ENCODE measurements around the gene KREMEN1.

Gene KREMEN1

GRCh38 chr22:29152954-29153719 is 80.3 kb downstream of the KREMEN1 start:
- peak; percentile 18 for DNase-seq

DNA sequence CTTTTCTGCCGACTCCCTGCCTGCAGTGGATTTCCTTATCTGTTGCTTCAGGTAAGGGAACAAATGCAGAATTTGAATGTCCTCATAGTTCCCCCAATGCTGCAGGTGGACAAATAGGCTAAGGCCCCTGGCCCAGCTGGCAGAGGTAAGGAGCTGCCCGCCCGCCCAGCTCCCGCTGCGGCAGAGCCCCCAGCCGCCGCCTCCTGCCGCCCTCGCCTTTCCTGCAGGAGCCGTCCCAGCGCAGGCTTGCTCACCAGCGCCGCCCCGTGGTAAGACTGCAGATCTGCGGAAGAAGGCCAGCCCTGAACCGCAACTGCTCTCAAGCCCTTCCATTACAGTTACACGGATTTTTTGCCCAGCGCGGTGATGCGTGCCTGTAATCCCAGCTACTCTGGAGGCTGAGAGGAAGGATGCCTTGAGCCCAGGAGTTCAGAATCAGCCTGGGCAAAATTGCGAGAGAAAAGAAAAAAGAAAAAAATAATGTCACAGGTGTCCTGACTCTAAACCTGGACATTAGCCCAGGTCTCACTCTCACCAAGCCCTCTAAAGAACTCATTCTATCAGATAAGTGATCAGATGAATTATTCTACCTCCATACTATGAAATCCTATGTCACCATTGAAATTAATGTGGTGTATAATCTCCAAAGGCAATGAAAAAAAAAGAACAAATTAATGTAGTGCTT is 81.7 kb downstream of the KREMEN1 start:
- peak; percentile 53 for DNase-seq

DNA sequence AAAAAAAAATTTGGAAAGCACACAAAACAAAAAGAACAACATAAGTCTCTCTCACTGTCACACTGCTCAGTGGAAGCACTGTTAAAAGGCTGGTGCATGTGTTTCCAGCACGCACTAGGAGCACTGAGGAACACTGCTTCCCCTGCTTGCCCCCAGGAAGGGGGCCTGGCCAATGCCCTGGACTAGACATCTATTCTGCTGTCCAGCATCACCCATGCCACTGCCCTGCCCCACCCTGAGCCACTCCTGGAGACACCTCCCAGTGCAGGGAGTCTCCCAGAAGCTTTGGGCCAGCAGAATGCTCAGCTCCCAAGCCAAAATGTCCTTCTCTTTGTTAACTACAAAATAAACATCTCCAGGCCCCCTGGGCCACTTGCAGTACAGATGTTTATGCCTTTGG is 83.1 kb downstream of the KREMEN1 start:
- no peak for DNase-seq

DNA sequence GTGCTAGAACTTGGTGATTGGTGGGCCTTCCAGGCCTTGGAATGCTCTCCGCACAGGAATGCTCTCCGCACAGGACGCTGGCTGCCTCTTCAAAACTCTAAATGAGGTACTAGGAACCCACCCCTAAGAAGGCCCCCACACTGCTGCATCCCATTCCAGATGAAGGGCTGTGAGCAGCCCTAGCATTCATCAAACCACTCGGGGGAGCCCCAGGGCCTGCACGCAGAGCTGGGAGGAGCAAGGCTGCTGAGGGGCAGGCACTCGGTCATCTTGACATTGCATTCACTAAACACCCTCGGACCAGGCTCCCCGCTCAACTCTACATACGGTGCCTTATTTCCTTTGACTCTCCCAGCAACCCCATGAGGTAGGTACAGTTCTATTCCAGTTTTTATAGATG is 83.7 kb downstream of the KREMEN1 start:
- no peak for DNase-seq

DNA sequence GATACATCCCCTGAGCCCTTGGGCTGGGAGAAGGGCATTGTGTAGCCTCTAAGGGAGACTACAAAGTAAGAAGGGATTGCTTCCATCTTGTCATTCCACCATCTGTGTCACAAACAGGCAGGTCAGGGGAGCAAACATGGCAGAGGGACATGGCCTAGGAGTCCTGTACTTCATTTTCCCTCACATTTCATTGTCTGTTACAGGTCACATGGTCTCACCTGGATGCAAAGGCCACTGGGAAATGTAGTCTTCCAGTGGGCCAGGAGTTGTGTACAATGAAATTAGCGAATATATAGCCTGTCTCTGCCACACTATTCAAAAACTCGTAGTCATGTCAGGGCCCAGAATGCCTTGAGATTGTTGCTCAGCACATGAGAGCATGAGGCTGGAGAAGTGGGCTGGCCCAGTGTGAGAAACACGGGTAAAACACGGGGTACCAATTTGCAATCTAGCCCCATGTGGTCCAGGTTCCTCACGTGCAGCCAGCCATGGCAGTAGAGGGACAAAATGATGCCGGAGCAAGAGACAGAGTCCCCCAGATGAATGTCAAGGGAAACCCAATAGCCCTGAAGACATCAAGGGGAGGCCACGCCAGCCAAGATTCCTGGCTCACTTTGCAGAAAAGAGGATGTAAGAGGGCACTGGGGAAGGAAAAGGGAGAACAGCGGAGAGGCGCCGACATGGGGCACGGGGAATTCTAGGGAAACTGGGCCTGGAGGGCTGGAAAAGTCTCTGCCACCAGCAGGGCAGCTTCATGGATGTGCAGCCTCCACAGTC is 85.1 kb downstream of the KREMEN1 start:
- DNase-seq = no peak

GRCh38 chr22:29158546-29158945 is 85.7 kb downstream of the KREMEN1 start:
- no peak for DNase-seq

- DNase-seq = no peak
Measured at GRCh38 chr22:29163808-29164207, 91.0 kb downstream of the KREMEN1 start.

- no peak for DNase-seq
Measured at GRCh38 chr22:29165321-29166060, 92.7 kb downstream of the KREMEN1 start.

DNA sequence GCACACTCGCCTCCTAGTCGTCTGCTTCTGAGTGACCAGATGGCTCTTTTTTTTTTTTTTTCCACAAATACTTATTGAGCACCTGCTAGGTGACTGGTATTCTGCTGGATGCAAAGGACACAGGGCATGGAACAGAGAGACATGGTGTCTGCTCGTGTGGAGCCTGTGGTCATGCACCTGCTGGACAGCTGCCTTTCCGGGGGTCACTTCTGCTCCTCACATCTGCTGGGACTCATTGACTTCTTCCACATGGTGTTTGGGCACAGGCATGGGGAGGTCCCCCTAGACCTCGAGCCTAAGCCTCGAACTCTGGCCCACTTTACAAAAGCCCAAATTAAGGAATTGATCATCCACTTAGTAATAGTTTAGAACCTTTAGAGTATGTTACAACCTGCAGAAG is 93.3 kb downstream of the KREMEN1 start:
- DNase-seq = no peak

DNA sequence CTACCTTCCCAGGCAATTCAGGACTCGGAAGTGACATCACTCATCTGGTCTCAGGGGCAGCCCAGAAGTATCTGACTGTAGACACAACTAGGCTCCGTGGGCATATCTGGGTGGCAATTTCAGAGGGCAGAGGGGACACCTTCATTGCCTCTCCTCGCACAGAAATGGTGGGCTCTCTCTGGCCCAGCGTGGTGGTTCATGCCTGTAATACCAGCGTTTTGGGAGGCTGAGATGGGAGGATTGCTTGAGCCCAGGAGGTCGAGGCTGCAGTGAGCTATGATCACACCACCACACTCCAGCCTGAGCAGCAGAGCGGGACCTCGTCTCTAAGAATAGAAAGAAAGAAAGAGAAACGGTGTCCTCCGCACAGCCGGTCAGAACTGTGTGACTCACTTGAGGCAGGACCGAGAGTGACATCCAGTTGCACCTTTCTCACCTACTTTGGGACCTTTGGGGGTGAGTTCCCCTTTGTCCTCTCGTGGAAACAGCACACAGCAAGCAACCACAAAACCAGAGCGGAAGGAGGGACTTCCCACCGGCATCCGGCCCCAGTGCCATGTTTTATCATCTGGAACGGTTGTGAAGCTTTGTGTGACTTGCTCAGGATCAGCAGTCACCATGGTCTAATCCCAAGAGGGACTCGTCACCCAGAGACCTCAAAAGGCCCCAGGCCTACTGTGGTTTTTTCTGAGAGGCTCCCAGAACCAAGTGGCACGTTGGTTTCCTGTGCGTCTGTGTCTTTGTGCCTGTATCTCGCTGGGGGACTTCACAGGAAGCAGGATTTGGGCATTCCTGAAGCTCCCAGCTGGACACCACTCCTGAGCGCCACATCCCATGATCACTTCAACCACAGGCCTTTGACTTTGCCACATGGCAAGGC is 94.4 kb downstream of the KREMEN1 start:
- DNase-seq = no peak

- no peak for DNase-seq
Measured at GRCh38 chr22:29171721-29172120, 98.9 kb downstream of the KREMEN1 start.

DNA sequence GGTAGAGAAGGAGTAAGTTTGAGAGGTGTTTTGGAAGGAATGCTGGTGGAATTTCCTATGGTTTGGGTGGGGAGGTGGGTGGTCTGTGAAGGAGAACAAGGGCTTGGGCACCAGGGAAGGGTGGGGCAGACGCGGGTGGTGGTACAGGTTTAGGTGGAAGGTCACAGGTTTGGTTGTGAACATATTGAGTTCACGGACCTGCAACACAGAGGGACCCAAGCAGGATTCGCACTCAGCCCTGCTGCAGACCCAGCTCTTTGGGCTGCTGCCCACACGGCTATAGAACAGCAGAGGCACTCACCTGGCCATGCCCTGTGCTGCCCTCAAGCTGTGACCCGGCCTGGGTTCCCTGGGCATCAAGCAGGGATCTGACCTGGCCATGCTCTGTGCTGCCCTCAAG is 99.4 kb downstream of the KREMEN1 start:
- no peak for DNase-seq

DNA sequence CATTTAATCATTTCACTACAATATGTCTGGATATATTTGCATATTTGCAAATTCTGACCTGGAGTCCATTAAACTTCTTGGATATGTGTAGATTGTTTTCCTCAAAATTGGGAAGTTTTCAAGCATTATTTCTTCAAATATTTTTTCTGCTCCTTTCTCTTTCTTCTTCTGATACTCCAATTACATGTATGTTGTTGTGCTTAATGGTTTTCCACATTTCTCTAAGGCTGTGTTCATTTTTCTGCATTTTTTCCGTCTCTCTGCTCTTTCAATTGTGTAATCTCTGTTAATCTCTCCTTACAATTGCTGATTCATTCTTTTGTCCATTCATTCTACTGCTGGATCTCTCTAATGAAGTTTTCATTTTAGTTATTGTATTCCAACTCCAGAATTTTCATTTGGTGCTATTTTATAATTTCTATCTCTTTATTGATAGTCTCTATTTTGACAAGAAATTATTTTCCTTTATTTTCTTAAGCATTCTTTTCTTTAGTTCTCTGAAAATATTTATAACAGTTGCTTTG is 102.5 kb downstream of the KREMEN1 start:
- no peak for DNase-seq

GRCh38 chr22:29183971-29184848 is 111.4 kb downstream of the KREMEN1 start:
- DNase-seq = no peak

- no peak for DNase-seq
Measured at GRCh38 chr22:29184849-29185490, 112.1 kb downstream of the KREMEN1 start.

GRCh38 chr22:29186302-29186701 is 113.5 kb downstream of the KREMEN1 start:
- no peak for DNase-seq

DNA sequence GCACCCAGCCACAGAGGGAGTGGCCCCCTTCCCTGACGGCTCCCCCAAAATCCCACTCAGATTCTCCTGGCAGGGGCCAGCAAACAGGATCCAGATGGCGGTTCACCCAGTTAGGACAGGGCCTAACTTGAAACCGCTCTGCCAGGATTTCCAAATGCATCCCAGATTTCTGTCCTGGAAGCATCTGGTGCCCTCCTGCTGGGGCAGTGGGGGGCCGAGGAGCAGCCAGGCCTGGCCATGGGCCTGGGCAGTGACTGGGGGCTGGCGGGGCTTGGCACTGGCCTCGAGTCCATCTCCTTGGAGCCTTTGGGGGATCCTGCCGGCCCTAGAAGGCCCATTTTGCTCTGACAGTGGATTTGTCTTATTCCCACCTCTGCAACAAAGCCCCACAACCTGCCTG is 115.0 kb downstream of the KREMEN1 start:
- no peak for DNase-seq

DNA sequence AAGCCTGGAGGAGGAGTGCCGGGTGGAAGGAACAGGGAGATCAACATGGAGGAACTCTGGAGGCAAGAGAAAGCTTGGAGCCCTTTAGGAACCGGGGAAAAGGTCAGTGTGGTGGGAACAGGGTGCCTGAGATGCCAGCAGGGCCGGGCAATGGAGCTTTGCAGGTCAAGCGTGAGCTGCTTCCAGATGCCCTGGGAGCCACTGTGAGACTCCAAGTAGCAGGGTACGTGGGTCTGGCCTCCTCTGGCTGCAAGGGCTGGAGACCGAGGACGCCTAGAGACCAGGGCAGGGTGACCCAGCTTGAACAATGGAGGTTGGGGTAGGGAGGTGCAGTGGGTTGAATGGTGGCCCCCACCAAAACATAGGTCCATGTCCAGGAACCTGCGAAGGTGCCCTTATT is 117.2 kb downstream of the KREMEN1 start:
- no peak for DNase-seq

DNA sequence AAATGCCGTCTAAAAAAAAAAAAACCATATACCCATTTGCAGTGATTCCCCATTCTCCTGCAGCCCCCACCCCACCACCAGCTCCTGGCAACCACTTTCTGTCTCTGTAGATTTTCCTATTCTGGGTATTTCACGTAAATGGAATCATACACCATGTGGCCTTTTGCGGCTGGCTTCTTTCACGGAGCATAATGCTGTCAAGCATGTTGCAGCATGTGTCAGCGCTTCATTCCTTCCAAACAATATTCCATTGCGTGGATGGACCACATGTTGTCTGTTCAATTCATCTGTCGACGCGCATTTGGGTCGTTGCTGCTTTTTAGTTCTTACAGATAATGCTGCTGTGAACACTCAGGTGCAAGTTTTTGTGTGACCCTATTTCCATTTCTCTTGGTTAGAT is 118.1 kb downstream of the KREMEN1 start:
- peak; percentile 23 for DNase-seq

DNA sequence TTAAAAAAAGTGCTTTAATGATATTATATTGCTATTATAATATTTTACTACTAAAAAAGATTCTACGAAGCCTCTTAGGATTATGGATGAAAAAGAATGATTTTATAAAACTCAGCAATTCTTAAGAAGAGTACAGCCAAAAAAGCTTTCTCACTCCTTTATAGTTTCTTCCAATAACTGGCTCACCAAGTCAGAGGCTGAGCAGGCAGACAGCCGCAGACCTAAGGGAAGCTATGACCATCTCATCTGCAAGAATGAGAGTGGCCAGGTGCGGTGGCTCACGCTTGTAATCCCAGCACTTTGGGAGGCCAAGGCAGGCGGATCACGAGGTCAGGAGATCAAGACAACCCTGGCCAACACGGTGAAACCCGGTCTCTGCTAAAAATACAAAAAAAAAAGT is 120.2 kb downstream of the KREMEN1 start:
- no peak for DNase-seq

Data from fibroblast of skin of right quadriceps (primary cell).